Endothelial cell of umbilical vein (primary cell): ENCODE results near the gene CLIP1. TPM values are rescaled to one million over a fixed set of nuclear protein-coding genes. Genes with fewer than 3 reads are reported as not detected.

Experiments
- BruUV-seq: library from RNA; stranded (reverse); fragments of 400-500 nt; replicated peaks from 2 replicates; lab custom pipeline; 2021; lab: Mats Ljungman, UMichigan
- CTCF ChIA-PET: fragments of 300-600, 350-600 bp; sonication (Branson Sonifier 250); formaldehyde crosslinking; loops from one replicate; lab custom pipeline; 2021; ENCODE audit warnings: antibody characterized with exemption, inconsistent platforms; lab: Charles Lee
- POLR2A ChIA-PET: fragments of 300-600, 350-600 bp; sonication (Branson Sonifier 250); formaldehyde crosslinking; loops from one replicate; lab custom pipeline; 2021; ENCODE audit warnings: antibody characterized with exemption, inconsistent platforms; lab: Charles Lee
- DNase-seq: peaks from one replicate; pipeline ENCODE4 v3.0.0-alpha.2; 2011; ENCODE audit warnings: low read depth, low spot score
- FAIRE-seq: peaks from 2 replicates; lab custom pipeline; 2011; peaks lifted over from hg19 to GRCh38; lab: Jason Lieb, UNC
- H2AFZ ChIP-seq: 2 replicates; pipeline ENCODE4 v1.6.0; 2012; ENCODE audit warnings: low read depth, low read length, control low read depth, inconsistent platforms
- H3K27ac ChIP-seq: 2 replicates; pipeline ENCODE4 v1.5.1; 2011; ENCODE audit warnings: low read depth, mild to moderate bottlenecking, control low read depth, low read length, moderate library complexity; ENCODE audit not compliant: insufficient read depth
- H3K27me3 ChIP-seq, 2 experiments: 2 replicates each; pipeline versions ENCODE4 v1.6.0 to v1.6.1; 2011; ENCODE audit warnings: low read length in 2 of 2, mixed read lengths in 1 of 2; ENCODE audit not compliant: control insufficient read depth in 2 of 2, insufficient read depth in 2 of 2
- H3K36me3 ChIP-seq, 2 experiments: 2 replicates in 1 of 2; 3 replicates in 1 of 2; pipeline ENCODE4 v1.5.1; 2011; ENCODE audit warnings: low read length in 2 of 2, mild to moderate bottlenecking in 1 of 2, moderate library complexity in 1 of 2; ENCODE audit not compliant: control insufficient read depth in 2 of 2, insufficient read depth in 2 of 2; ENCODE audit errors: extremely low read depth in 1 of 2
- H3K4me1 ChIP-seq: 3 replicates; pipeline ENCODE4 v1.5.1; 2011; ENCODE audit warnings: mild to moderate bottlenecking, low read length; ENCODE audit not compliant: control insufficient read depth, insufficient read depth; ENCODE audit errors: extremely low read depth
- H3K4me2 ChIP-seq: 2 replicates; pipeline ENCODE4 v1.6.1; 2011; ENCODE audit warnings: low read length, control low read depth, mixed read lengths; ENCODE audit not compliant: insufficient read depth
- H3K4me3 ChIP-seq, 3 experiments: fragments of 200-600 bp in 1 of 3; sonication (generic), shearing (Covaris generic) in 1 of 3; replicated peaks in 1 of 3; 2 replicates each; pipeline ENCODE4 v1.5.1; 2011 to 2016; ENCODE audit warnings: control low read depth in 3 of 3, low read length in 3 of 3, mild to moderate bottlenecking in 2 of 3, inconsistent platforms in 1 of 3, low read depth in 1 of 3, moderate library complexity in 1 of 3; ENCODE audit not compliant: insufficient read depth in 1 of 3
- H3K79me2 ChIP-seq: 2 replicates; pipeline ENCODE4 v1.6.0; 2012; ENCODE audit warnings: low read length, inconsistent platforms; ENCODE audit not compliant: control insufficient read depth, insufficient read depth
- H3K9ac ChIP-seq: replicated peaks from 2 replicates; pipeline ENCODE3; 2011; ENCODE audit warnings: low read length, control low read depth; ENCODE audit not compliant: insufficient read depth; ENCODE audit errors: extremely low read depth
- H3K9me1 ChIP-seq: replicated peaks from 3 replicates; pipeline ENCODE4 v1.6.0; 2011; ENCODE audit warnings: mild to moderate bottlenecking, low read length; ENCODE audit not compliant: control insufficient read depth, insufficient read depth; ENCODE audit errors: extremely low read depth
- H3K9me3 ChIP-seq: replicated peaks from 2 replicates; pipeline ENCODE4 v1.5.1; 2012; ENCODE audit warnings: low read length, inconsistent platforms; ENCODE audit not compliant: control insufficient read depth, insufficient read depth
- H4K20me1 ChIP-seq: replicated peaks from 2 replicates; pipeline ENCODE3; 2011; ENCODE audit warnings: mild to moderate bottlenecking, low read length; ENCODE audit not compliant: control insufficient read depth, insufficient read depth; ENCODE audit errors: extremely low read depth
- CTCF ChIP-seq, 2 donors: IDR thresholded peaks; 1 replicate in 1 of 2; 2 replicates in 1 of 2; pipeline ENCODE4 v1.5.1; 2011; ENCODE audit warnings: low read length in 2 of 2, mild to moderate bottlenecking in 2 of 2, moderate library complexity in 2 of 2, control low read depth in 1 of 2, inconsistent platforms in 1 of 2, low read depth in 1 of 2; ENCODE audit not compliant: insufficient read depth in 1 of 2; ENCODE audit errors: extremely low read depth in 1 of 2
- EZH2 ChIP-seq: IDR thresholded peaks from 2 replicates; pipeline ENCODE4 v1.6.1; 2012; ENCODE audit warnings: borderline replicate concordance, low read depth, mild to moderate bottlenecking, moderate library complexity, low read length, inconsistent platforms; ENCODE audit not compliant: severe bottlenecking
- FOS ChIP-seq: IDR thresholded peaks from 2 replicates; pipeline ENCODE4 v1.6.1; 2011; ENCODE audit warnings: mild to moderate bottlenecking, low read length, moderate library complexity, borderline replicate concordance; ENCODE audit not compliant: insufficient read depth
- GATA2 ChIP-seq: IDR thresholded peaks from 2 replicates; pipeline ENCODE4 v1.7.0; 2011; ENCODE audit warnings: low read depth, mild to moderate bottlenecking, moderate library complexity, mixed read lengths, low read length; ENCODE audit not compliant: insufficient read length, insufficient read depth
- JUN ChIP-seq: IDR thresholded peaks from 2 replicates; pipeline ENCODE4 v1.6.1; 2011; ENCODE audit warnings: borderline replicate concordance, low read depth; ENCODE audit not compliant: insufficient read length, insufficient read depth
- MYC ChIP-seq: IDR thresholded peaks from one replicate; pipeline ENCODE4 v1.6.1; 2011; ENCODE audit warnings: mild to moderate bottlenecking, low read depth, low read length
- POLR2A ChIP-seq: IDR thresholded peaks from 2 replicates; pipeline ENCODE4 v1.6.1; 2012; ENCODE audit warnings: low read depth, mild to moderate bottlenecking, control low read depth, low read length
- POLR2AphosphoS5 ChIP-seq: IDR thresholded peaks from 2 replicates; pipeline ENCODE4 v1.6.1; 2012; ENCODE audit warnings: low read depth, mild to moderate bottlenecking, control low read depth, low read length, moderate library complexity; ENCODE audit not compliant: insufficient read depth
- dilution Hi-C: fragments of 300-500 bp; cut with MboI; formaldehyde crosslinking; loops from one replicate; pipeline ENCODE4 v1.15.0; 2019; ENCODE audit warnings: low sequenced_read_pairs; ENCODE audit not compliant: extremely low pct_ligation_motif_present
- intact Hi-C: fragments of 100-400 bp; cut with micrococcal nuclease; formaldehyde crosslinking; loops from one replicate; pipeline ENCODE4 v1.10.0; 2022
- polyA plus RNA-seq, 4 experiments: library from polyadenylated mRNA; depleted of rRNA in 3 of 4; stranded (reverse) in 3 of 4; unstranded in 1 of 4; fragments of >200 nt; gene quantifications; 2 replicates each; pipeline versions ENCODE4 v1.2.1 to v1.2.3, GENCODE V29; 2011 to 2012; ENCODE audit warnings: missing spikeins in 1 of 4
- total RNA-seq: library from RNA; stranded (reverse); gene quantifications from 2 replicates; pipeline ENCODE4 v1.2.3, GENCODE V29; 2021
- TF ChIP-seq, protein P1 (sequence below): IDR thresholded peaks from 2 replicates; pipeline ENCODE4 v1.6.1; 2011; ENCODE audit not compliant: insufficient read depth, insufficient read length

Gene CLIP1
- total and polyA plus RNA-seq, 2 donors (not counting 3 experiments of a cell fraction or from before 2014, with no cell fraction given), result 56.5 to 84.3 TPM

DNA sequence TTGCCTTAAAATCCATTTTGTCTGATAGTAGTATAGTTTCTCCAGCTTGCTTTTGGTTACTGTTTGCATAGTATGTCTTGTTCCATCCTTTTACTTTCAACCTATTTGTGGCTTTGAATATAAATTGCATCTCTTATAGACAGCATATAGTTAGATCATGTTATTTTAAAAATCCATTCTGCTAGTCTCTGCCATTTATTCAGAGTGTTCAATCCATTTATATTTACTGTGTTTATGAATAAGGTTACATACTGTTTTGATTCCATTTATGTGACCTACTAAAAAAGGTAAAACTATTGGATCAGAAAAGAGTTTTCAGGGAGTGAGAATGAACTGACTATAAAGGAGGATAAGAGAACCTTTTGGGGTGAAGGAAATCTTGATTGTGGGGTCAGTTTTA is 126.6 kb downstream of the CLIP1 start:
- TF ChIP-seq POLR2A, result no peak
- no peak for TF ChIP-seq CTCF (IDR thresholded peaks at IDR 0.05; ENCODE audit: extremely low read depth in 1 of 2, insufficient read depth in 1 of 2, low read depth in 1 of 2, low read length in 2 of 2)
- no peak for TF ChIP-seq POLR2AphosphoS5
- TF ChIP-seq, protein P1, sequence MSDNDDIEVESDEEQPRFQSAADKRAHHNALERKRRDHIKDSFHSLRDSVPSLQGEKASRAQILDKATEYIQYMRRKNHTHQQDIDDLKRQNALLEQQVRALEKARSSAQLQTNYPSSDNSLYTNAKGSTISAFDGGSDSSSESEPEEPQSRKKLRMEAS, result no peak
- no peak for TF ChIP-seq JUN
- TF ChIP-seq GATA2, result no peak
- no peak for TF ChIP-seq EZH2
- no peak for TF ChIP-seq FOS
- TF ChIP-seq MYC, result no peak
- Histone ChIP-seq H3K9ac (no peak overlapping the region), H3K79me2 (no peaks in the 10 kb centered on the region), H4K20me1 (no peaks in the 10 kb centered on the region), H3K4me2 (no peak overlapping the region), H3K4me1 (no peaks in the 10 kb centered on the region), H2AFZ (no peak overlapping the region), H3K9me3 (no peaks in the 10 kb centered on the region), H3K9me1 (no peaks in the 10 kb centered on the region), H3K27ac (no peak overlapping the region), H3K36me3 (peaks cover 8 to 11% of the 10 kb centered on the region in 2 experiments), H3K4me3 (no peak overlapping the region), H3K27me3 (no peaks in the 10 kb centered on the region)
- BruUV-seq, result no TSS peak
- no peak for FAIRE-seq
- ChIA-PET CTCF (no interaction called here), POLR2A (no interaction called here)
- DNase-seq, result no peak
- intact Hi-C loops (no loop called here), dilution Hi-C loops (no loop called here)
